K562 (cell line): ENCODE results near the gene TMEM127. TPM values are rescaled to one million over a fixed set of nuclear protein-coding genes. Genes with fewer than 3 reads are reported as not detected.
A peak's percentile ranks its signal among the peaks of the same experiment; 100 is the strongest.

Source experiments
- ATF3 ChIP-seq, 2 experiments: fragments of 450-650 bp in 1 of 2; sonication (generic) in 1 of 2; formaldehyde crosslinking in 1 of 2; IDR thresholded peaks in 1 of 2; conservative IDR thresholded peaks in 1 of 2; 2 replicates each; pipeline versions ENCODE4 v1.6.1 to v1.8.1; 2016 to 2023; ENCODE audit warnings: mild to moderate bottlenecking in 2 of 2, moderate library complexity in 2 of 2, inconsistent platforms in 1 of 2, missing genetic modification reagents in 1 of 2
- CHD7 ChIP-seq: fragments of 200-600 bp; sonication (generic); IDR thresholded peaks from one replicate; pipeline ENCODE4 v1.6.1; 2012; ENCODE audit warnings: mild to moderate bottlenecking, low read depth, low read length, inconsistent platforms
- RBFOX2 ChIP-seq: fragments of 200-400 bp; formaldehyde crosslinking; IDR thresholded peaks from 2 replicates; pipeline ENCODE4 v1.6.1; 2017; ENCODE audit warnings: low read depth, mild to moderate bottlenecking, low read length, moderate library complexity
- STAT5B ChIP-seq: fragments of 250-450 bp; sonication (Bioruptor Pico); IDR thresholded peaks from 2 replicates; pipeline ENCODE4 v1.8.0; 2021; ENCODE audit warnings: mild to moderate bottlenecking, inconsistent platforms
- TBP ChIP-seq: optimal IDR thresholded peaks from 2 replicates; pipeline ENCODE3; 2011; ENCODE audit warnings: low read depth, low read length, improper control_type of control experiment
- TSHZ1 ChIP-seq: fragments of 250-450 bp; sonication (Bioruptor Pico); IDR thresholded peaks from 2 replicates; pipeline ENCODE4 v1.4.0; 2020; ENCODE audit warnings: mild to moderate bottlenecking, moderate library complexity
- ZBTB34 ChIP-seq: fragments of 250-450 bp; sonication (Bioruptor Pico); IDR thresholded peaks from 2 replicates; pipeline ENCODE4 v1.8.0; 2021; ENCODE audit warnings: mild to moderate bottlenecking, moderate library complexity
- ZC3H4 ChIP-seq: sonication (generic); formaldehyde crosslinking; IDR thresholded peaks from 2 replicates; pipeline ENCODE4 v1.9.0; 2021; ENCODE audit warnings: missing genetic modification reagents, borderline replicate concordance
- polyA plus RNA-seq, 8 experiments: library from polyadenylated mRNA; depleted of rRNA in 4 of 8; stranded (reverse) in 5 of 8; unstranded in 3 of 8; fragments of >200 nt; fragmentation: Nextera tagmentation in 2 of 8; fragmentation: Illumina TruSeq in 1 of 8; extraction: Ambion mirVana in 2 of 8; extraction: Trizol in 1 of 8; gene quantifications; 2 replicates each; pipeline versions ENCODE4 v1.2.1 to v1.2.3, GENCODE V29; 2011 to 2014; ENCODE audit warnings: inconsistent platforms in 1 of 8, missing spikeins in 1 of 8
- total RNA-seq, 7 experiments: library from RNA; depleted of rRNA in 6 of 7; stranded (reverse); fragments of >200 nt in 6 of 7; fragmentation: Illumina TruSeq in 2 of 7; extraction: Trizol in 2 of 7; gene quantifications; 2 replicates each; pipeline versions ENCODE4 v1.2.1 to v1.2.3, GENCODE V29; 2011 to 2021; ENCODE audit warnings: low replicate concordance in 1 of 7

Gene TMEM127
- total and polyA plus RNA-seq, 9 of the 15 experiments (the other 6 are each of a cell fraction or from before 2014, with no cell fraction given): 1.7 to 20.0 (median 9.9) TPM

- TF ChIP-seq CHD7 (no peak), ATF3 (IDR thresholded peaks at IDR 0.05) (no peak), ATF3 (CRISPR knock-in tag; conservative IDR thresholded peaks at IDR 0.05) (no peak), TSHZ1 (CRISPR knock-in tag) (no peak), ZBTB34 (CRISPR knock-in tag) (no peak), TBP (no peak), ZC3H4 (CRISPR knock-in tag) (no peak), STAT5B (CRISPR knock-in tag) (no peak), RBFOX2 (peak; percentile 96)
Observed at GRCh38 chr2:96305091-96305978, 39.5 kb upstream of the TMEM127 start, which contains the start of gene SNRNP200 (continued).
